GM12892 (cell line): ENCODE data around the gene CHMP1B. TPM values are rescaled to one million over a fixed set of nuclear protein-coding genes. Genes with fewer than 3 reads are reported as not detected.

Experiments used
- DNase-seq: peaks from one replicate; pipeline ENCODE4 v3.0.0; 2011; ENCODE audit not compliant: insufficient read length
- FAIRE-seq: peaks from 2 replicates; lab custom pipeline; 2011; peaks lifted over from hg19 to GRCh38; lab: Jason Lieb, UNC
- POLR2A ChIP-seq: IDR thresholded peaks from 2 replicates; pipeline ENCODE4 v1.6.1; 2011; ENCODE audit warnings: low read depth, low read length, control low read depth
- POLR2AphosphoS5 ChIP-seq: IDR thresholded peaks from 2 replicates; pipeline ENCODE4 v1.6.1; 2011; ENCODE audit warnings: low read depth, low read length, control low read depth
- TAF1 ChIP-seq: IDR thresholded peaks from 2 replicates; pipeline ENCODE4 v1.6.1; 2011; ENCODE audit warnings: low read depth, mild to moderate bottlenecking, control low read depth, low read length, borderline replicate concordance
- polyA plus RNA-seq: library from polyadenylated mRNA; unstranded; fragments of >200 nt; gene quantifications from one replicate; pipeline ENCODE4 v1.2.1, GENCODE V29; 2012; ENCODE audit warnings: missing spikeins, inconsistent platforms; ENCODE audit not compliant: missing spikeins

The CHMP1B gene
- 15.8 TPM for polyA plus RNA-seq

- peak; percentile 93 for TF ChIP-seq TAF1
- TF ChIP-seq POLR2AphosphoS5 = peak; percentile 81
- peak; percentile 82 for TF ChIP-seq POLR2A
- FAIRE-seq = peak; percentile 90
- DNase-seq = peak; percentile 87
Measured at GRCh38 chr18:11851146-11851805, at the start of gene CHMP1B. CHMP1B (plus strand) TSS chr18:11851413; CDS start chr18:11851512, 99 bp downstream.

GRCh38 chr18:11801573-11801972 lies 49.6 kb upstream of the CHMP1B start:
- no peak for DNase-seq
- TF ChIP-seq POLR2AphosphoS5 (no peak), TAF1 (no peak), POLR2A (no peak)
- FAIRE-seq = no peak

- TF ChIP-seq POLR2A = no peak
- no peak for TF ChIP-seq TAF1
- no peak for TF ChIP-seq POLR2AphosphoS5
- FAIRE-seq (no peak), DNase-seq (no peak)
Measured at GRCh38 chr18:11802158-11802557, 49.1 kb upstream of the CHMP1B start.

- no peak for TF ChIP-seq POLR2AphosphoS5
- TF ChIP-seq POLR2A = no peak
- no peak for TF ChIP-seq TAF1
- FAIRE-seq (no peak), DNase-seq (no peak)
Measured at GRCh38 chr18:11802586-11802985, 48.6 kb upstream of the CHMP1B start.

- FAIRE-seq (no peak), DNase-seq (no peak)
- TF ChIP-seq POLR2A = no peak
- TF ChIP-seq POLR2AphosphoS5 = no peak
- TF ChIP-seq TAF1 = no peak
Measured at GRCh38 chr18:11807233-11807632, 44.0 kb upstream of the CHMP1B start.

GRCh38 chr18:11808001-11808855 lies 43.0 kb upstream of the CHMP1B start:
- FAIRE-seq (no peak), DNase-seq (no peak)
- TF ChIP-seq POLR2AphosphoS5 (no peak), POLR2A (no peak), TAF1 (no peak)

- DNase-seq (no peak), FAIRE-seq (no peak)
- TF ChIP-seq TAF1 (no peak), POLR2AphosphoS5 (no peak), POLR2A (no peak)
Measured at GRCh38 chr18:11809895-11810294, 41.3 kb upstream of the CHMP1B start.

- no peak for TF ChIP-seq POLR2AphosphoS5
- TF ChIP-seq POLR2A = no peak
- no peak for TF ChIP-seq TAF1
- DNase-seq = no peak
- no peak for FAIRE-seq
Measured at GRCh38 chr18:11810379-11810778, 40.8 kb upstream of the CHMP1B start.

GRCh38 chr18:11811009-11811408 lies 40.2 kb upstream of the CHMP1B start:
- FAIRE-seq (no peak), DNase-seq (no peak)
- TF ChIP-seq POLR2A = no peak
- no peak for TF ChIP-seq POLR2AphosphoS5
- no peak for TF ChIP-seq TAF1

- TF ChIP-seq POLR2A (no peak), TAF1 (no peak), POLR2AphosphoS5 (no peak)
- DNase-seq (no peak), FAIRE-seq (no peak)
Measured at GRCh38 chr18:11817229-11817628, 34.0 kb upstream of the CHMP1B start.

GRCh38 chr18:11818486-11819203 lies 32.6 kb upstream of the CHMP1B start:
- FAIRE-seq (no peak), DNase-seq (no peak)
- TF ChIP-seq POLR2A (no peak), TAF1 (no peak), POLR2AphosphoS5 (no peak)
